ENCODE measurements around the gene DENND1B. TPM values are rescaled to one million over a fixed set of nuclear protein-coding genes. Genes with fewer than 3 reads are reported as not detected.
A peak's percentile ranks its signal among the peaks of the same experiment; 100 is the strongest.
"Not testable (repeated sequence)": the region's sequence is repeated elsewhere in the genome, so short reads cannot be mapped to it uniquely, and the experiment has no call there.

Gene DENND1B
- polyA plus RNA-seq, 2 of the 4 experiments (the other 2 are of a cell fraction): 2.9 to 10.5 TPM

DNA sequence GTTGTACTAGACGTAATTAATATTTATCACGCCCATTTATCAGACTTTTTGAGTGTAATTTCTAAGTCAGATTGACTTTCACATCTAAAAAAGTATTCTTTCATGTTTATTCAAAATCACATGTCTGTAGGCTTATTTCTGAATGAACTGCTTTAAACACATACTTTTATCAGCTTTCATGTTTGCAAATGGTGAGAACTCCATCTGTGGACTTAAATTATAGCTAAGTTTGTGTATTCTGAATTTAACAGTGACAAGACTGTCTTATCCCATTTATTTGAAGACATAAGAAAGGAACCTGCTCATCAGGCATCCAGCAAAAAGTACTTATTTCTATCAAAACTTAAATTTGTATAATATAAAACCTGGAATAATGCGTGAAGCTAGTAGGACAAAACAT is 69.3 kb downstream of the DENND1B start:
- ATAC-seq: no peak
- WGBS (ENCODE audit: missing lambda C conversion rate): 84% methylated on average over 3 of the region's 3 CpGs
- CTCF ChIA-PET: interaction anchor here (1.9 kb wide), 1 partner anchor 163 kb away, joined by 5 read pairs; no protein-coding TSS in a partner anchor

DNA sequence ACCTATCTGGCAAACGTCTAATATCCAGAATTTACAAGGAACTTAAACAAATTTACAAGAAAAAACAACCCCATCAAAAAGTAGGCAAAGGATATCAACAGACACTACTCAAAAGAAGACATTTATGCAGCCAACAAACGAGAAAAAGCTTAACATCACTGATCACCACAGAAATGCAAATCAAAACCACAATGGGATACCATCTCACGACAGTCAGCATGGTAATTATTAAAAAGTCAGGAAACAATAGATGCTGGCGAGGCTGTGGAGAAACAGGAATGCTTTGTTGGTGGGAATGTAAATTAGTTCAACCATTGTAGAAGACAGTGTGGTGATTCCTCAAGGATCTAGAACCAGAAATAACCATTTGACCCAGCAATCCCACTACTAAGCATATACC is 74.6 kb downstream of the DENND1B start:
- FAIRE-seq; POLR2A ChIA-PET; H3K4me3 ChIP-seq; DNase-seq (ENCODE audit: low read depth in 1 of 2, low spot score in 1 of 2); H3K4me2 ChIP-seq; H3K27ac ChIP-seq; H3K9me3 ChIP-seq; ATAC-seq; CTCF ChIA-PET: not testable (repeated sequence)
- 72% methylated on average over 4 of the region's 4 CpGs for WGBS (ENCODE audit: missing lambda C conversion rate)
- H3K4me1 ChIP-seq: peaks cover 12% of the 10 kb centered on the region; the same call in 2 of the 3 replicates

More for the DNA sequence above, 69.3 kb downstream of the DENND1B start:
- FAIRE-seq (no peak), DNase-seq (ENCODE audit: low read depth in 1 of 2, low spot score in 1 of 2) (no peak)
- Histone ChIP-seq H3K4me1 (no peaks in the 10 kb centered on the region), H3K9me3 (no peaks in the 10 kb centered on the region), H3K27ac (no peak overlapping the region), H3K4me2 (no peak overlapping the region), H3K4me3 (no peak overlapping the region)
- POLR2A ChIA-PET: no interaction called here
- TF ChIP-seq, protein P1, sequence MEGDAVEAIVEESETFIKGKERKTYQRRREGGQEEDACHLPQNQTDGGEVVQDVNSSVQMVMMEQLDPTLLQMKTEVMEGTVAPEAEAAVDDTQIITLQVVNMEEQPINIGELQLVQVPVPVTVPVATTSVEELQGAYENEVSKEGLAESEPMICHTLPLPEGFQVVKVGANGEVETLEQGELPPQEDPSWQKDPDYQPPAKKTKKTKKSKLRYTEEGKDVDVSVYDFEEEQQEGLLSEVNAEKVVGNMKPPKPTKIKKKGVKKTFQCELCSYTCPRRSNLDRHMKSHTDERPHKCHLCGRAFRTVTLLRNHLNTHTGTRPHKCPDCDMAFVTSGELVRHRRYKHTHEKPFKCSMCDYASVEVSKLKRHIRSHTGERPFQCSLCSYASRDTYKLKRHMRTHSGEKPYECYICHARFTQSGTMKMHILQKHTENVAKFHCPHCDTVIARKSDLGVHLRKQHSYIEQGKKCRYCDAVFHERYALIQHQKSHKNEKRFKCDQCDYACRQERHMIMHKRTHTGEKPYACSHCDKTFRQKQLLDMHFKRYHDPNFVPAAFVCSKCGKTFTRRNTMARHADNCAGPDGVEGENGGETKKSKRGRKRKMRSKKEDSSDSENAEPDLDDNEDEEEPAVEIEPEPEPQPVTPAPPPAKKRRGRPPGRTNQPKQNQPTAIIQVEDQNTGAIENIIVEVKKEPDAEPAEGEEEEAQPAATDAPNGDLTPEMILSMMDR (IDR thresholded peaks at IDR 0.05): no peak
- TF ChIP-seq, protein P2, sequence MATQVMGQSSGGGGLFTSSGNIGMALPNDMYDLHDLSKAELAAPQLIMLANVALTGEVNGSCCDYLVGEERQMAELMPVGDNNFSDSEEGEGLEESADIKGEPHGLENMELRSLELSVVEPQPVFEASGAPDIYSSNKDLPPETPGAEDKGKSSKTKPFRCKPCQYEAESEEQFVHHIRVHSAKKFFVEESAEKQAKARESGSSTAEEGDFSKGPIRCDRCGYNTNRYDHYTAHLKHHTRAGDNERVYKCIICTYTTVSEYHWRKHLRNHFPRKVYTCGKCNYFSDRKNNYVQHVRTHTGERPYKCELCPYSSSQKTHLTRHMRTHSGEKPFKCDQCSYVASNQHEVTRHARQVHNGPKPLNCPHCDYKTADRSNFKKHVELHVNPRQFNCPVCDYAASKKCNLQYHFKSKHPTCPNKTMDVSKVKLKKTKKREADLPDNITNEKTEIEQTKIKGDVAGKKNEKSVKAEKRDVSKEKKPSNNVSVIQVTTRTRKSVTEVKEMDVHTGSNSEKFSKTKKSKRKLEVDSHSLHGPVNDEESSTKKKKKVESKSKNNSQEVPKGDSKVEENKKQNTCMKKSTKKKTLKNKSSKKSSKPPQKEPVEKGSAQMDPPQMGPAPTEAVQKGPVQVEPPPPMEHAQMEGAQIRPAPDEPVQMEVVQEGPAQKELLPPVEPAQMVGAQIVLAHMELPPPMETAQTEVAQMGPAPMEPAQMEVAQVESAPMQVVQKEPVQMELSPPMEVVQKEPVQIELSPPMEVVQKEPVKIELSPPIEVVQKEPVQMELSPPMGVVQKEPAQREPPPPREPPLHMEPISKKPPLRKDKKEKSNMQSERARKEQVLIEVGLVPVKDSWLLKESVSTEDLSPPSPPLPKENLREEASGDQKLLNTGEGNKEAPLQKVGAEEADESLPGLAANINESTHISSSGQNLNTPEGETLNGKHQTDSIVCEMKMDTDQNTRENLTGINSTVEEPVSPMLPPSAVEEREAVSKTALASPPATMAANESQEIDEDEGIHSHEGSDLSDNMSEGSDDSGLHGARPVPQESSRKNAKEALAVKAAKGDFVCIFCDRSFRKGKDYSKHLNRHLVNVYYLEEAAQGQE (IDR thresholded peaks at IDR 0.05): no peak
- no peak for TF ChIP-seq KDM5A (IDR thresholded peaks at IDR 0.05)
- no peak for TF ChIP-seq TP53 (CRISPR knock-in tag; IDR thresholded peaks at IDR 0.05)
- no peak for TF ChIP-seq CEBPB (IDR thresholded peaks at IDR 0.05)
- TF ChIP-seq KDM1A (IDR thresholded peaks at IDR 0.05; ENCODE audit: low read depth): no peak
- no peak for TF ChIP-seq EHMT2 (IDR thresholded peaks at IDR 0.05; ENCODE audit: low read depth)
- TF ChIP-seq, protein P3, sequence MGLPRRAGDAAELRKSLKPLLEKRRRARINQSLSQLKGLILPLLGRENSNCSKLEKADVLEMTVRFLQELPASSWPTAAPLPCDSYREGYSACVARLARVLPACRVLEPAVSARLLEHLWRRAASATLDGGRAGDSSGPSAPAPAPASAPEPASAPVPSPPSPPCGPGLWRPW (IDR thresholded peaks at IDR 0.05): no peak
- TF ChIP-seq RARB (CRISPR knock-in tag; IDR thresholded peaks at IDR 0.05): no peak
- no peak for TF ChIP-seq RFX5 (IDR thresholded peaks at IDR 0.05)
- no peak for TF ChIP-seq CHD2 (IDR thresholded peaks at IDR 0.05; ENCODE audit: low read length, partially characterized antibody)
- TF ChIP-seq CHD4 (IDR thresholded peaks at IDR 0.05; ENCODE audit: borderline replicate concordance): no peak

DNA sequence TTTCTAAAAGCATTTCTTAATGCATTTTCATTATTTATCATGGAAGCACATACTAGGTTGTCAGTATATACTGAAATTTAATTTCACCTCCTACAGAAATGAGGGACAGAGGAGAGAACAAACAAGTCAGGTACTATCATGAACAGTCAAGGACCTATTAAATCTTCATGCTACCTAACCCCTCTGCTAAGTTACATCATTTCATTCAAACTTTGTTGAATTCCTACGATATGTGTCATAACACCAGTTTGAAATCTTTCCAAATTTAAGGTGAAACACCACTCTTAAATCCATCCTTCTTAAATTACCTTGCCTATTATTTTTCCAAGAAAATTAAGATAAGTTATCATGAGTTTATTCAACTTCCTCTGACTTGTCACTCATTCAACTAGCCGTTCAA is 78.9 kb downstream of the DENND1B start:
- no peak for ATAC-seq
- 78% methylated on average over 2 of the region's 2 CpGs for WGBS (ENCODE audit: missing lambda C conversion rate)
- Histone ChIP-seq H3K4me3 (no peak overlapping the region), H3K27ac (no peak overlapping the region), H3K9me3 (no peaks in the 10 kb centered on the region), H3K4me2 (peak overlapping the region; percentile 32; the same call in 2 of the 3 replicates), H3K4me1 (peaks cover 18% of the 10 kb centered on the region; the same call in 2 of the 3 replicates)
- no peak for FAIRE-seq
- ChIA-PET CTCF (interaction anchor here (0.7 kb wide), 1 partner anchor 136 kb away, joined by 4 read pairs; no protein-coding TSS in a partner anchor), POLR2A (no interaction called here)
- TF ChIP-seq ZNF302 (CRISPR knock-in tag; IDR thresholded peaks at IDR 0.05) (no peak), JUN (IDR thresholded peaks at IDR 0.05) (no peak)
- TF ChIP-seq, protein P4, sequence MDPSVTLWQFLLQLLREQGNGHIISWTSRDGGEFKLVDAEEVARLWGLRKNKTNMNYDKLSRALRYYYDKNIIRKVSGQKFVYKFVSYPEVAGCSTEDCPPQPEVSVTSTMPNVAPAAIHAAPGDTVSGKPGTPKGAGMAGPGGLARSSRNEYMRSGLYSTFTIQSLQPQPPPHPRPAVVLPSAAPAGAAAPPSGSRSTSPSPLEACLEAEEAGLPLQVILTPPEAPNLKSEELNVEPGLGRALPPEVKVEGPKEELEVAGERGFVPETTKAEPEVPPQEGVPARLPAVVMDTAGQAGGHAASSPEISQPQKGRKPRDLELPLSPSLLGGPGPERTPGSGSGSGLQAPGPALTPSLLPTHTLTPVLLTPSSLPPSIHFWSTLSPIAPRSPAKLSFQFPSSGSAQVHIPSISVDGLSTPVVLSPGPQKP (IDR thresholded peaks at IDR 0.05; ENCODE audit: low read depth, low read length): no peak
- peak in 1 of 2 experiments; percentile 4 for DNase-seq (ENCODE audit: low read depth in 1 of 2, low spot score in 1 of 2)

Measured in A549 (cell line).